ENCODE data around the gene PKLR. TPM values are rescaled to one million over a fixed set of nuclear protein-coding genes. Genes with fewer than 3 reads are reported as not detected.

PKLR gene
- total and polyA plus RNA-seq, 2 of the 8 experiments (the other 6 are each of a cell fraction or from before 2014, with no cell fraction given), result 2.3 to 7.5 TPM

DNA sequence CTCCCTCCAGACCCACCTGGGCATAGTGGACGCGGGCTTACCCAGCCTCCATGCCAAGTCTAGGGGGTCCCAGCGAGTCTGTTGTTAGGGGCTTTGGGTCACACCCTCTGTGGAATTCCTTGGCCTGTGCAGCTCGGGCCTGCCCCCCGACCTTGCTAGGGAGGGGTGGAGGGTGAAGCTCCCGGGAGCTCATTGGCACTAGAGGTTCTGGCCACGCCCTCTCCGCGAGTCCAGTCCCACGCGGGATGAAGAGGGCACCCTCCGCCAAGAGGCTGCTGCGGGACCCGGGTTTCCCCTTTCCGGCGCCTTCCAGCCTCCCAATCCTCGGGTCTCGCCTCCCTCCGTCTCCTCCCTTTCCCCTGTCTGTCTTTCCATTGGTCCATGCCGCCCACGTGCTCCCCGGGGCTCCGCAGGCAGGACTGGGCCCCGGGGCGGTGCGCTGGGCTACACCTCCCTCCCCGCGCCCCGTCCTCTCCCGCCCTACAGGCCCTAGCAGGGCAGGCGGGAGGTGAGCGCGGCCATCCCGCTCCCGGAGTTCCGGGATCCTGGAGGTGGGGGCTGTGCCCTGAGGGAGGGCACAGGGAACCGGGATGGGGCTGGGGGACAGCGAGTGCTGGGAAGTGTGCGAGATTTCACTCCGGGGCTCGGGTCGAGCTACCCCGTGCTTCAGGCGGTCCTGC, 22.9 kb upstream of the PKLR start (continued):
- TF ChIP-seq GABPA (IDR thresholded peaks at IDR 0.05; ENCODE audit: borderline replicate concordance, insufficient read depth, low read length) (no peak), NRF1 (IDR thresholded peaks at IDR 0.05; ENCODE audit: low read depth, low read length) (no peak), HDAC2 (IDR thresholded peaks at IDR 0.05; ENCODE audit: borderline replicate concordance in 1 of 2, low read depth in 2 of 2, low read length in 2 of 2) (no peak; a peak in 2 of 4 replicates), MAX (IDR thresholded peaks at IDR 0.05) (peak; percentile 78), CEBPB (IDR thresholded peaks at IDR 0.05; ENCODE audit: low read depth, low read length) (no peak), SIRT6 (IDR thresholded peaks at IDR 0.05; ENCODE audit: low read length) (no peak), TAF1 (IDR thresholded peaks at IDR 0.05; ENCODE audit: low read depth, low read length) (peak; percentile 56), RXRA (IDR thresholded peaks at IDR 0.05; ENCODE audit: insufficient read depth, low read depth, low read length) (no peak), RFX5 (IDR thresholded peaks at IDR 0.05; ENCODE audit: borderline replicate concordance, low read depth, low read length) (no peak), RNF2 (IDR thresholded peaks at IDR 0.05; ENCODE audit: borderline replicate concordance, low read depth, low read length, missing control alignments, poor library complexity, severe bottlenecking) (no peak), SUZ12 (IDR thresholded peaks at IDR 0.05; ENCODE audit: low read length) (peak; percentile 41; the same call in 1 of the 2 replicates), BCL11A (IDR thresholded peaks at IDR 0.05; ENCODE audit: low read depth in 2 of 2, low read length in 2 of 2) (no peak), ASH2L (IDR thresholded peaks at IDR 0.05; ENCODE audit: low read length) (peak; percentile 76), EP300 (IDR thresholded peaks at IDR 0.05; ENCODE audit: borderline replicate concordance in 1 of 2, low read depth in 2 of 2, low read length in 2 of 2) (no peak), SAP30 (IDR thresholded peaks at IDR 0.05; ENCODE audit: insufficient read depth, insufficient replicate concordance, low read length) (no peak), JUN (IDR thresholded peaks at IDR 0.05; ENCODE audit: low read depth, low read length) (no peak), MAFK (IDR thresholded peaks at IDR 0.05; ENCODE audit: low read depth, low read length) (no peak), SP1 (IDR thresholded peaks at IDR 0.05; ENCODE audit: low read depth, low read length) (0 out of 2 replicates have a peak, but pooled peaks have one; percentile 6)
- TF ChIP-seq, protein P1, sequence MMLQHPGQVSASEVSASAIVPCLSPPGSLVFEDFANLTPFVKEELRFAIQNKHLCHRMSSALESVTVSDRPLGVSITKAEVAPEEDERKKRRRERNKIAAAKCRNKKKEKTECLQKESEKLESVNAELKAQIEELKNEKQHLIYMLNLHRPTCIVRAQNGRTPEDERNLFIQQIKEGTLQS (IDR thresholded peaks at IDR 0.05; ENCODE audit: insufficient read depth, low read depth, low read length), result peak; percentile 88

Data from H1 (cell line).